Muscle layer of duodenum (tissue), 2 donors: ENCODE results near the gene TMED10.
"Not testable (repeated sequence)": the region's sequence is repeated elsewhere in the genome, so short reads cannot be mapped to it uniquely, and the experiment has no call there.

Experiments used
- H3K27ac ChIP-seq: one replicate; pipeline ENCODE4 v1.7.0; 2013; ENCODE audit warnings: mild to moderate bottlenecking, low read length
- H3K27me3 ChIP-seq: one replicate; pipeline ENCODE4 v1.7.0; 2013; ENCODE audit warnings: low read depth, mild to moderate bottlenecking, control low read depth, low read length
- H3K36me3 ChIP-seq, 2 donors: one replicate each; pipeline ENCODE4 v1.7.0; 2013; ENCODE audit warnings: low read length in 2 of 2, control low read depth in 1 of 2, mild to moderate bottlenecking in 1 of 2; ENCODE audit not compliant: insufficient read depth in 2 of 2, control insufficient read depth in 1 of 2
- H3K4me1 ChIP-seq, 2 donors: one replicate each; pipeline ENCODE4 v1.7.0; 2013; ENCODE audit warnings: low read length in 2 of 2, mild to moderate bottlenecking in 2 of 2, control low read depth in 1 of 2, moderate library complexity in 1 of 2; ENCODE audit not compliant: insufficient read depth in 2 of 2, control insufficient read depth in 1 of 2
- H3K4me3 ChIP-seq, 2 donors: one replicate each; pipeline ENCODE4 v1.7.0; 2013; ENCODE audit warnings: low read length in 2 of 2, low read depth in 1 of 2, mild to moderate bottlenecking in 1 of 2
- H3K9me3 ChIP-seq, 2 donors: one replicate each; pipeline ENCODE4 v1.7.0; 2013; ENCODE audit warnings: low read length in 2 of 2, control low read depth in 1 of 2, mild to moderate bottlenecking in 1 of 2; ENCODE audit not compliant: control insufficient read depth in 1 of 2
- donor health status: healthy.

TMED10 gene

GRCh38 chr14:75141062-75141461, 35.4 kb downstream of the TMED10 start:
- no peak overlapping the region for H3K27ac ChIP-seq
- H3K36me3 ChIP-seq, result peaks cover under 1 to 4% of the 10 kb centered on the region in 2 donors
- H3K9me3 ChIP-seq, result no peaks in the 10 kb centered on the region
- H3K4me3 ChIP-seq, result no peak overlapping the region
- H3K27me3 ChIP-seq, result no peaks in the 10 kb centered on the region
- peaks cover 8 to 25% of the 10 kb centered on the region in 2 donors for H3K4me1 ChIP-seq

GRCh38 chr14:75140620-75141019, 35.8 kb downstream of the TMED10 start:
- peaks cover 0 to 4% of the 10 kb centered on the region in 2 donors for H3K36me3 ChIP-seq
- H3K9me3 ChIP-seq, result no peaks in the 10 kb centered on the region
- no peaks in the 10 kb centered on the region for H3K27me3 ChIP-seq
- no peak overlapping the region for H3K4me3 ChIP-seq
- H3K4me1 ChIP-seq, result peaks cover 8 to 23% of the 10 kb centered on the region in 2 donors
- H3K27ac ChIP-seq, result no peak overlapping the region

GRCh38 chr14:75139185-75139584, 37.2 kb downstream of the TMED10 start:
- peaks cover 8 to 9% of the 10 kb centered on the region in 2 donors for H3K36me3 ChIP-seq
- no peaks in the 10 kb centered on the region for H3K9me3 ChIP-seq
- no peaks in the 10 kb centered on the region for H3K27me3 ChIP-seq
- peaks cover 8 to 23% of the 10 kb centered on the region in 2 donors for H3K4me1 ChIP-seq
- no peak overlapping the region for H3K4me3 ChIP-seq
- no peak overlapping the region for H3K27ac ChIP-seq

DNA sequence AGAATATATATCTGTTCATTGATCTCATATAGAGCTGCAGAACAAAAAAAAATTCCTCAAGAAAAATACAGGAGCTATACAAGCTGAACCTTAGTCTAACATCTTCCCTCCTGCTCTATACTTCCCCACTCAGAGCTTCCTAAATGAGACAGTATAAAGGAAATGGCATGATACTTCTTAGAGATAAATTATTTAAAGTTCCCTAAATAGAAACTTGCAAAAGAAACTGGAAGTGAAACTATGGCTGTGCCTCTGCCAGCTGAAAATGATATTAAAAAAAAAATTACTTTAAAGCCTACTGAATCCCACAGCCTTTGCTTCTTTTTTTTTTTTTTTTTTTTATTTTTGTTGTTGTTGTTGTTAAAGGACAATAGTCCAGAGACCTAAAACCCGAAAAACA, 37.9 kb downstream of the TMED10 start:
- Histone ChIP-seq H3K36me3 (peaks cover 15 to 16% of the 10 kb centered on the region in 2 donors), H3K27me3 (no peaks in the 10 kb centered on the region), H3K9me3 (no peaks in the 10 kb centered on the region), H3K4me1 (peaks cover 8 to 17% of the 10 kb centered on the region in 2 donors), H3K27ac (peak overlapping the region; percentile 30), H3K4me3 (no peak overlapping the region)

DNA sequence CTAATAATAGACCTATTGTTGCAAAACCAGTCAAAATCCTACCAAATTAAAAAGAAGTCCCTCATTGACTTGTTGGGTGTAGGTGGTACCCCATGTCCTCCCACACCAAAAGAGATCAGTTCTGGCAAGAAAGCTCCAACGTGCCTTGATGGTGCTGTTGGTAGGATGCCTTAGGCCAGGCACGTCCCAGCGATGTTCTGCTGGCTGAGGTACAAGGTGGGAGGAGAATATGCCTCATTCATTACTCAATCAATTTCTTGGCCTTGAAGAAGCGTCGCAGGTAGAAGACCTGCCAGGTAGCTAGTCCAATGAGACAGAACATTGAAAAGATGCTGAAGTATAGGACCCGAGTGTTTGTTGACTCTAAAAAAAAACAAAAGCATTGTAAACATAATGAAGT, 41.8 kb downstream of the TMED10 start:
- peaks cover 22 to 25% of the 10 kb centered on the region in 2 donors for H3K36me3 ChIP-seq
- no peaks in the 10 kb centered on the region for H3K27me3 ChIP-seq
- H3K27ac ChIP-seq, result no peak overlapping the region
- H3K4me3 ChIP-seq, result no peak overlapping the region
- peaks cover 8 to 12% of the 10 kb centered on the region in 2 donors for H3K4me1 ChIP-seq
- H3K9me3 ChIP-seq, result no peaks in the 10 kb centered on the region

DNA sequence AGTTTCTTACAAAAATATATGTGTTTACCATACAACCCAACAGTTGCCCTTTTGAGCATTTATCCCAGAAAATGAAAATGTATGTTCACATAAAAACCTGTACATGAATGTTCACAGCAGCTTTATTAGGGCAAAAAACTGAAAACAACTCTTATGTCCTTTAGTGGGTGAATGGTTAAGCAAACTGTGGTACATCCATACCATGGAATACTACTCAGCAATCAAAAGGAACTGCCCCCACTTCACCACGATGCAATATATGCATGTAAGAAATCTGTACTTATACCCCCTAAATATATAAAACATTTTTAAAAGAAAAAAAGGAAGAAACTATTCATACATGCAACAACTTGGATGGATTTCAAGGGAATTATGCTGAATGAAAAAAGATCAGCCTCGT, 42.8 kb downstream of the TMED10 start:
- Histone ChIP-seq H3K4me1 (peaks cover 7 to 8% of the 10 kb centered on the region in 2 donors), H3K9me3 (no peaks in the 10 kb centered on the region), H3K27me3 (no peaks in the 10 kb centered on the region), H3K4me3 (no peak overlapping the region), H3K36me3 (peaks cover 22 to 25% of the 10 kb centered on the region in 2 donors), H3K27ac (no peak overlapping the region)

DNA sequence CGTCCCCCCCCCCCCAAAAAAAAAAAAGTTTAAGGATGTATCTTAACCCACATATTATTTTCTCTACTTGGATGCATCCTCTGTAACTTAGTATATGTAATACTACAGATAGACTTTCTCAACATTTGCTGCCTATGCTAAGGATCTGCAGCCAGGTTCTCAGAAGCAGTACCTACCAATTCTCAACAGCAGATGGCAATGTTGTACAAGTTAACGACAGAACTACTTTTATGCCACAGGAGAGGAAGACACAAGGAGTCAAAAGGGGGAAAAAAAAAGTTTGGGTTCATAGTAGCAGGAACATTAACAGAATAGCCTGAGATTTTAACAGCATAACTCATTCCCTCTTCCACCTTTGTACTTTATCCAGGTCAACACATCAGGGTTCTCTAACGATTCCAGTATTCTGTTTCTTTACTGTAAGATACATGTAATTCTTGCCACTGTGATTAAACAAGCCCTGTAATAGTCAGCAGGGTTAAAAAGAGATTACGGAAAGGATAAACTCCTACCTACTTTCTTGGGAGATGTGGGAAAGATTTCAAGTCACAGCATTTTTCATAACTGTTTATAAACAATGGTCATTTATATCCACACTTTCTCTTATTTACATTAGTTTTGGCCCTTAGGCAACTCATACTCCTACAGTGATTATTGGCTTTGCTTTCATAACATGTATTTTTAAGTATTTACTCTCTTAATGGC, 43.9 kb downstream of the TMED10 start:
- Histone ChIP-seq H3K9me3 (no peaks in the 10 kb centered on the region), H3K36me3 (peaks cover 22 to 25% of the 10 kb centered on the region in 2 donors), H3K4me1 (peaks cover 0 to 12% of the 10 kb centered on the region in 2 donors), H3K27me3 (no peaks in the 10 kb centered on the region), H3K27ac (peak overlapping the region; percentile 41), H3K4me3 (no peak overlapping the region)

DNA sequence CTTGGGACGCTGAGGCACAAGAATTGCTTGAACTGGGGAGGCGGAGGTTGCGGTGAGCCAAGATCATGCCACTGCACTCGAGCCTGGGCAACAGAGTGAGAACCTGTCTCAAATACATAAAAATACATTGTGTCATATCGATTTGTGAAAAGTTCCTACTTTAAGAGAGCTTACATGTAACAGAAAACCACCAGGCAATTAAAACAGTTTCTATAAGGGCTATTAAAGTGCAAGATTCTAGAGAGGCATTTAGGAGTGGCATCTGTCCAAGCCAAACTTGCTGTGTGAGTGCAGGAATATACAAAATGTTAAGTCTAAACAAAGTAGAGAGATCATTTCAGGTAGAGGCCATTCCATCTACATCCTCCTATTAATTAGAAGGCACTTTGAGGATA, 47.8 kb downstream of the TMED10 start:
- Histone ChIP-seq H3K36me3 (peaks cover 11 to 13% of the 10 kb centered on the region in 2 donors), H3K27ac (no peak overlapping the region), H3K4me3 (no peak overlapping the region), H3K9me3 (no peaks in the 10 kb centered on the region), H3K27me3 (no peaks in the 10 kb centered on the region), H3K4me1 (peaks cover 8 to 29% of the 10 kb centered on the region in 2 donors)

- H3K36me3 ChIP-seq, result peaks cover 6 to 7% of the 10 kb centered on the region in 2 donors
- peaks cover 8 to 29% of the 10 kb centered on the region in 2 donors for H3K4me1 ChIP-seq
- no peaks in the 10 kb centered on the region for H3K27me3 ChIP-seq
- H3K4me3 ChIP-seq, result peak overlapping the region; percentile 24 to 75
- no peak overlapping the region for H3K27ac ChIP-seq
- no peaks in the 10 kb centered on the region for H3K9me3 ChIP-seq
These were observed 48.4 kb downstream of the TMED10 start for GRCh38 chr14:75127903-75128595.

GRCh38 chr14:75127474-75127820, 49.0 kb downstream of the TMED10 start:
- H3K36me3 ChIP-seq, H3K27me3 ChIP-seq, H3K9me3 ChIP-seq: not testable (repeated sequence)
- peaks cover 8 to 29% of the 10 kb centered on the region in 2 donors for H3K4me1 ChIP-seq
- peak overlapping the region; percentile 75 to 89 for H3K4me3 ChIP-seq
- peak overlapping the region; percentile 97 for H3K27ac ChIP-seq

DNA sequence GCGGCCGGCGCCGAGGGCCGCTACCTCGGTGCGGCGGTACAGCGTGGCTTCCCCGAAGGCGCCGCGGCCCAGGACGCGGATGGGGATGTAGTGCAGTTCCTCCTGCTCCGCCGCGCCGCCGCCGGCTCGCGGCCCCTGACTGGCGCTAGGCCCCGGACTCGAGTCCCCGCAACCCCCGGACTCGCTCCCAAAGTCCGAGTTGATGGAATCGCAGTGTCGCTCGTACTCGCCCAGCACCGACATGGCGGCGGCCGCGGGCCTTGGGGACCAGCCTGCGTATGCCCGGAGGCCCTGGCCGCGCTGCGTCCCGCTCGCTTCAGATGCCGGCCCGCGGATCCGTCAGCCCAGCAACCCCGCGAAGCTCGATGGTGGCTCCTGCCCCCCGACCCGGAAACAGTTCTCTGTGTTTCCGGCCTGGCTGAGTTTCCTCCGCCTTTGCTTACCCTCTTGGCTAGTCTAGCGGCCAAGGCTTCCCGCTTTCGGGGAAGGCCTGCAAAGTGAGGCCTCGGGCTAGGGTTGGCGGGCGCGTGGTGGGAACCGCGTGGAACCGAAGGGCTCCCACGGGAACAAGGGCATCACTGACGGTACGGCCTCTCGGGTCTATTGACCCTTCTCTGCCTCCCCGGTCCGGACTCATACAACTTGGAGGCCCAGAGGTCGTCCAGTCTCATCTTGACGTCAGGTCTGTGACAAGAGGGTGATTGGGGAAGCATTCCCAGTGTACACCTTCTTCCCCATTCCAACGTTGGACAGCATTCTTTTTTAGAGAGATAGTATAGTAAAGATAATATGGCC, 49.5 kb downstream of the TMED10 start, which contains the start of gene NEK9:
Gene NEK9, minus strand, starts transcription at position 370 of the 795 bp plus-strand sequence. Its CDS starts 127 bp downstream, at position 243.
- peaks cover 5 to 6% of the 10 kb centered on the region in 2 donors for H3K36me3 ChIP-seq
- no peaks in the 10 kb centered on the region for H3K27me3 ChIP-seq
- H3K27ac ChIP-seq, result peak within 1 kb of the TSS; percentile 97
- H3K9me3 ChIP-seq, result no peaks in the 10 kb centered on the region
- peaks cover 8 to 29% of the 10 kb centered on the region in 2 donors for H3K4me1 ChIP-seq
- H3K4me3 ChIP-seq, result peak within 1 kb of the TSS; percentile 75 to 89
